Small intestine (tissue), 7 donors: Measurements from ENCODE around the gene HEPHL1. TPM values are rescaled to one million over a fixed set of nuclear protein-coding genes. Genes with fewer than 3 reads are reported as not detected.
A peak's percentile ranks its signal among the peaks of the same experiment; 100 is the strongest.
"Not testable (repeated sequence)": the region's sequence is repeated elsewhere in the genome, so short reads cannot be mapped to it uniquely, and the experiment has no call there.

Source experiments
- DNase-seq, 2 donors: peaks; one replicate each; pipeline versions ENCODE4 v3.0.0 to v3.0.0-alpha.2; 2013
- FAIRE-seq: peaks from 2 replicates; lab custom pipeline; 2012; peaks lifted over from hg19 to GRCh38; lab: Jason Lieb, UNC
- H3K27ac ChIP-seq, 3 donors: one replicate each; pipeline ENCODE4 v1.5.1; 2013; ENCODE audit warnings: low read length in 2 of 3, mild to moderate bottlenecking in 2 of 3, control low read depth in 1 of 3, inconsistent platforms in 1 of 3, low read depth in 1 of 3, moderate library complexity in 1 of 3
- H3K27me3 ChIP-seq, 3 donors: one replicate each; pipeline ENCODE4 v1.6.1; 2013; ENCODE audit warnings: low read length in 3 of 3, inconsistent platforms in 1 of 3; ENCODE audit not compliant: control insufficient read depth in 3 of 3, insufficient read depth in 3 of 3
- H3K36me3 ChIP-seq, 3 donors: one replicate each; pipeline ENCODE4 v1.6.1; 2013; ENCODE audit warnings: low read length in 3 of 3, inconsistent platforms in 1 of 3, low read depth in 1 of 3, mild to moderate bottlenecking in 1 of 3, moderate library complexity in 1 of 3; ENCODE audit not compliant: control insufficient read depth in 3 of 3, insufficient read depth in 2 of 3
- H3K4me1 ChIP-seq, 3 donors: one replicate each; pipeline ENCODE4 v1.6.1; 2013; ENCODE audit warnings: low read length in 2 of 3, inconsistent platforms in 1 of 3, low read depth in 1 of 3, mild to moderate bottlenecking in 1 of 3, moderate library complexity in 1 of 3; ENCODE audit not compliant: control insufficient read depth in 3 of 3, insufficient read depth in 2 of 3
- H3K4me3 ChIP-seq, 3 donors: one replicate each; pipeline ENCODE4 v1.5.1; 2013; ENCODE audit warnings: low read length in 3 of 3, control low read depth in 1 of 3, inconsistent platforms in 1 of 3, low read depth in 1 of 3, mild to moderate bottlenecking in 1 of 3, moderate library complexity in 1 of 3
- H3K9me3 ChIP-seq, 2 donors: one replicate each; pipeline ENCODE4 v1.6.1; 2013; ENCODE audit warnings: low read depth in 1 of 2, low read length in 1 of 2; ENCODE audit not compliant: control insufficient read depth in 2 of 2, insufficient read depth in 1 of 2
- WGBS, 3 donors: extraction: QIAGEN DNeasy Blood & Tissue Kit; methylation state at CpG; one replicate each; pipeline ENCODE4 v1.1.7; 2013; 5-methylcytosine and 5-hydroxymethylcytosine counted together
- polyA plus RNA-seq, 4 donors: library from polyadenylated mRNA; stranded (reverse) in 3 of 4; unstranded in 1 of 4; fragments of 200-250 nt in 3 of 4; fragments of 120-200 nt in 1 of 4; gene quantifications; one replicate each; pipeline versions ENCODE4 v1.2.1 to v1.2.3, GENCODE V29; 2013
- donor health status: healthy with polysubstance abuse.
- donor health status: control.
- donor health status: control.
- donor health status: Bipolar disorder and iron deficiency.
- donor health status: healthy.

HEPHL1 gene
- polyA plus RNA-seq, 4 donors, result 0.74 TPM; not detected in 3

- not testable (repeated sequence) for H3K4me1 ChIP-seq, H3K36me3 ChIP-seq, FAIRE-seq, H3K27me3 ChIP-seq, DNase-seq, H3K27ac ChIP-seq, H3K4me3 ChIP-seq
- H3K9me3 ChIP-seq, result peaks cover 0 to 11% of the 10 kb centered on the region in 2 donors
- 81 to 83% (median 82%) methylated on average over 2 of the region's 2 CpGs for WGBS, 3 donors
Observed at GRCh38 chr11:94120516-94120915, 99.4 kb downstream of the HEPHL1 start.

- H3K27ac ChIP-seq, result no peak overlapping the region
- H3K36me3 ChIP-seq, result peaks cover 0 to 2% (median 0%) of the 10 kb centered on the region in 3 donors
- H3K4me3 ChIP-seq, result no peak overlapping the region
- DNase-seq (no peak), FAIRE-seq (no peak)
- 93 to 99% (median 94%) methylated on average over 6 of the region's 6 CpGs for WGBS, 3 donors
- peaks cover 0 to 11% of the 10 kb centered on the region in 2 donors for H3K9me3 ChIP-seq
- H3K4me1 ChIP-seq, result no peaks in the 10 kb centered on the region
- no peaks in the 10 kb centered on the region for H3K27me3 ChIP-seq
Observed at GRCh38 chr11:94120946-94121345, 99.8 kb downstream of the HEPHL1 start.

GRCh38 chr11:94125407-94126115 lies 104.4 kb downstream of the HEPHL1 start:
- H3K4me3 ChIP-seq, result no peak overlapping the region
- no peak for FAIRE-seq

GRCh38 chr11:94127638-94128037 lies 106.5 kb downstream of the HEPHL1 start:
- Histone ChIP-seq H3K27me3 (no peaks in the 10 kb centered on the region), H3K27ac (peak overlapping the region in 1 of 3 donors; percentile 99), H3K9me3 (peaks cover 0 to 5% of the 10 kb centered on the region in 2 donors), H3K4me1 (peaks cover 0 to 27% (median 5%) of the 10 kb centered on the region in 3 donors), H3K36me3 (no peaks in the 10 kb centered on the region), H3K4me3 (peak overlapping the region in 1 of 3 donors; percentile 93)
- peak in 1 of 2 donors; percentile 15 for DNase-seq
- FAIRE-seq, result no peak

More at GRCh38 chr11:94125407-94126115, 104.4 kb downstream of the HEPHL1 start:
- no peak for DNase-seq
- H3K27me3 ChIP-seq, result no peaks in the 10 kb centered on the region
- H3K27ac ChIP-seq, result no peak overlapping the region
- 90 to 92% (median 91%) methylated on average over 8 of the region's 8 CpGs for WGBS, 3 donors
- H3K9me3 ChIP-seq, result peaks cover 0 to 5% of the 10 kb centered on the region in 2 donors
- peaks cover 0 to 13% (median 3%) of the 10 kb centered on the region in 3 donors for H3K4me1 ChIP-seq
- no peaks in the 10 kb centered on the region for H3K36me3 ChIP-seq

- H3K9me3 ChIP-seq, result peaks cover 0 to 5% of the 10 kb centered on the region in 2 donors
- H3K4me3 ChIP-seq, result peak overlapping the region; percentile 34 to 93 (median 78)
- peak overlapping the region; percentile 86 to 99 (median 91) for H3K27ac ChIP-seq
- H3K27me3 ChIP-seq, result no peaks in the 10 kb centered on the region
- no peak for DNase-seq
- peaks cover 0 to 27% (median 5%) of the 10 kb centered on the region in 3 donors for H3K4me1 ChIP-seq
- no peaks in the 10 kb centered on the region for H3K36me3 ChIP-seq
- FAIRE-seq, result no peak
- 0 to 1% (median 0%) methylated on average over 23 of the region's 23 CpGs for WGBS, 3 donors
Observed at GRCh38 chr11:94128291-94128745, 107.2 kb downstream of the HEPHL1 start.

- Histone ChIP-seq H3K36me3 (no peaks in the 10 kb centered on the region), H3K27me3 (no peaks in the 10 kb centered on the region), H3K4me1 (peaks cover 0 to 27% (median 5%) of the 10 kb centered on the region in 3 donors), H3K9me3 (peaks cover 0 to 5% of the 10 kb centered on the region in 2 donors), H3K27ac (peak within 1 kb of the TSS; percentile 86 to 99 (median 91)), H3K4me3 (peak within 1 kb of the TSS; percentile 34 to 93 (median 78))
- DNase-seq, result peak; percentile 86 to 96
- WGBS, 3 donors, result 0 to 1% (median 1%) methylated on average over 80 to 92 of the region's 92 CpGs
- no peak for FAIRE-seq
Observed at GRCh38 chr11:94128746-94129511, 107.8 kb downstream of the HEPHL1 start, which contains the start of gene PANX1. TSS of gene PANX1 (plus strand) at chr11:94128841. CDS start at chr11:94129313, 472 bp downstream.

- H3K9me3 ChIP-seq, result peaks cover 0 to 5% of the 10 kb centered on the region in 2 donors
- DNase-seq (peak in 1 of 2 donors; percentile 88), FAIRE-seq (no peak)
- H3K27ac ChIP-seq, result peak overlapping the region; percentile 86 to 99 (median 91)
- peak overlapping the region; percentile 34 to 93 (median 78) for H3K4me3 ChIP-seq
- H3K36me3 ChIP-seq, result no peaks in the 10 kb centered on the region
- WGBS, 3 donors, result 9 to 13% (median 10%) methylated on average over 20 of the region's 20 CpGs
- peaks cover 0 to 27% (median 5%) of the 10 kb centered on the region in 3 donors for H3K4me1 ChIP-seq
- H3K27me3 ChIP-seq, result no peaks in the 10 kb centered on the region
Observed at GRCh38 chr11:94129512-94130297, 108.6 kb downstream of the HEPHL1 start.
